HCT116 (cell line): ENCODE data around the gene PRKCZ. TPM values are rescaled to one million over a fixed set of nuclear protein-coding genes. Genes with fewer than 3 reads are reported as not detected.

Experiments
- ATAC-seq: fragments of 200-7000 bp; cut with Tn5 transposase; 2 replicates; pipeline ENCODE4 v1.9.1; 2020; ENCODE audit warnings: mild to moderate bottlenecking, moderate library complexity
- BruUV-seq: library from RNA; stranded (reverse); fragments of 400-500 nt; replicated peaks from 2 replicates; lab custom pipeline; 2021; lab: Mats Ljungman, UMichigan
- CTCF ChIA-PET: fragments of 300-600 bp; sonication (Branson Sonifier 250); formaldehyde crosslinking; loops from one replicate; lab custom pipeline; 2021; ENCODE audit warnings: antibody characterized with exemption; lab: Charles Lee
- POLR2A ChIA-PET: fragments of 300-600, 350-600 bp; sonication (Branson Sonifier 250); formaldehyde crosslinking; loops from one replicate; lab custom pipeline; 2021; ENCODE audit warnings: antibody characterized with exemption; lab: Charles Lee
- RAD21 ChIA-PET, 2 experiments: fragments of 300-600 bp; sonication (Branson Sonifier 250); formaldehyde crosslinking; loops; one replicate each; lab custom pipeline; 2023; ENCODE audit warnings: low total read pairs in 2 of 2; ENCODE audit not compliant: uncharacterized antibody in 2 of 2, unreplicated experiment in 2 of 2, low non-redundant PET in 1 of 2; lab: Charles Lee
- DNase-seq: peaks from one replicate; pipeline ENCODE4 v3.0.0-alpha.2; 2010; ENCODE audit warnings: low read depth, low spot score
- H2AFZ ChIP-seq: fragments of 200-600 bp; shearing (Covaris generic), sonication (generic); 2 replicates; pipeline ENCODE4 v1.6.1; 2017; ENCODE audit warnings: low read depth, mixed run types, mixed read lengths, antibody characterized with exemption, low read length; ENCODE audit not compliant: poor library complexity, severe bottlenecking
- H3K27ac ChIP-seq: 2 replicates; pipeline ENCODE4 v1.5.1; 2012; ENCODE audit warnings: low read depth, low read length
- H3K27me3 ChIP-seq: fragments of 200-600 bp; sonication (generic); 2 replicates; pipeline ENCODE4 v1.6.1; 2016; ENCODE audit warnings: mixed run types, low read length, mixed read lengths; ENCODE audit not compliant: insufficient read depth
- H3K36me3 ChIP-seq, 2 experiments: fragments of 200-500 bp in 1 of 2; fragments of 200-600 bp in 1 of 2; sonication (Bioruptor generic) in 1 of 2; sonication (generic) in 1 of 2; 2 replicates each; pipeline versions ENCODE4 v1.5.1 to v1.6.1; 2014 to 2016; ENCODE audit warnings: low read length in 2 of 2, inconsistent platforms in 1 of 2, mixed read lengths in 1 of 2, mixed run types in 1 of 2; ENCODE audit not compliant: insufficient read depth in 2 of 2, control insufficient read depth in 1 of 2
- H3K4me1 ChIP-seq, 2 experiments: fragments of 200-600 bp in 1 of 2; sonication (generic) in 1 of 2; 2 replicates each; pipeline versions ENCODE4 v1.5.1 to v1.6.1; 2012 to 2017; ENCODE audit warnings: low read length in 2 of 2, inconsistent platforms in 1 of 2, mild to moderate bottlenecking in 1 of 2, mixed read lengths in 1 of 2, mixed run types in 1 of 2, moderate library complexity in 1 of 2; ENCODE audit not compliant: insufficient read depth in 2 of 2, control insufficient read depth in 1 of 2
- H3K4me2 ChIP-seq: fragments of 200-600 bp; sonication (generic); 2 replicates; pipeline ENCODE4 v1.6.1; 2017; ENCODE audit warnings: mixed run types, low read length, mixed read lengths
- H3K4me3 ChIP-seq, 2 experiments: fragments of 200-600 bp in 1 of 2; sonication (generic) in 1 of 2; replicated peaks in 1 of 2; 2 replicates each; pipeline ENCODE4 v1.5.1; 2011 to 2016; ENCODE audit warnings: low read length in 2 of 2, control low read depth in 1 of 2, low read depth in 1 of 2, mild to moderate bottlenecking in 1 of 2, mixed read lengths in 1 of 2, mixed run types in 1 of 2
- H3K79me2 ChIP-seq: fragments of 200-600 bp; sonication (generic); 2 replicates; pipeline ENCODE4 v1.6.1; 2017; ENCODE audit warnings: mild to moderate bottlenecking, mixed run types, low read length, moderate library complexity, mixed read lengths; ENCODE audit not compliant: insufficient read depth
- H3K9ac ChIP-seq: fragments of 200-600 bp; sonication (generic); 2 replicates; pipeline ENCODE4 v1.6.1; 2016; ENCODE audit warnings: low read length, mixed read lengths
- H3K9me2 ChIP-seq: fragments of 200-600 bp; sonication (generic), shearing (Covaris generic); 2 replicates; pipeline ENCODE4 v1.6.1; 2017; ENCODE audit warnings: mixed run types, mild to moderate bottlenecking, moderate library complexity; ENCODE audit not compliant: insufficient read depth
- H3K9me3 ChIP-seq, 2 experiments: fragments of 200-500 bp in 1 of 2; fragments of 200-600 bp in 1 of 2; sonication (Bioruptor generic) in 1 of 2; sonication (generic) in 1 of 2; 2 replicates each; pipeline ENCODE4 v1.6.1; 2014 to 2017; ENCODE audit warnings: low read length in 2 of 2, mixed read lengths in 2 of 2, inconsistent platforms in 1 of 2, low read depth in 1 of 2, mild to moderate bottlenecking in 1 of 2, mixed run types in 1 of 2, moderate library complexity in 1 of 2; ENCODE audit not compliant: control insufficient read depth in 1 of 2, insufficient read depth in 1 of 2
- H4K20me1 ChIP-seq: fragments of 200-600 bp; sonication (generic), shearing (Covaris generic); 2 replicates; pipeline ENCODE4 v1.6.1; 2017; ENCODE audit warnings: mixed run types, mild to moderate bottlenecking, moderate library complexity; ENCODE audit not compliant: insufficient read depth
- ATF3 ChIP-seq: IDR thresholded peaks from 2 replicates; pipeline ENCODE4 v1.6.1; 2012
- CEBPB ChIP-seq: IDR thresholded peaks from 2 replicates; pipeline ENCODE4 v1.6.1; 2012; ENCODE audit warnings: low read depth
- EGR1 ChIP-seq: IDR thresholded peaks from 2 replicates; pipeline ENCODE4 v1.6.1; 2012; ENCODE audit warnings: low read depth
- EZH2phosphoT487 ChIP-seq: fragments of 200-600 bp; IDR thresholded peaks from 2 replicates; pipeline ENCODE4 v1.6.1; 2018; ENCODE audit warnings: antibody characterized with exemption, borderline replicate concordance
- FOSL1 ChIP-seq: IDR thresholded peaks from 2 replicates; pipeline ENCODE4 v1.6.1; 2012; ENCODE audit warnings: low read depth
- MAX ChIP-seq: IDR thresholded peaks from 2 replicates; pipeline ENCODE4 v1.6.1; 2012
- POLR2A ChIP-seq: IDR thresholded peaks from 2 replicates; pipeline ENCODE4 v1.7.0; 2011; ENCODE audit warnings: borderline replicate concordance; ENCODE audit not compliant: insufficient read depth, insufficient read length; ENCODE audit errors: extremely low read depth
- POLR2AphosphoS5 ChIP-seq: IDR thresholded peaks from 2 replicates; pipeline ENCODE4 v1.6.1; 2011; ENCODE audit warnings: mild to moderate bottlenecking, low read depth, low read length, moderate library complexity
- RAD21 ChIP-seq: IDR thresholded peaks from 2 replicates; pipeline ENCODE4 v1.6.1; 2012; ENCODE audit warnings: low read depth, mild to moderate bottlenecking
- SIN3A ChIP-seq: IDR thresholded peaks from 2 replicates; pipeline ENCODE4 v1.6.1; 2012; ENCODE audit warnings: low read depth
- SP1 ChIP-seq: IDR thresholded peaks from 2 replicates; pipeline ENCODE4 v1.6.1; 2012; ENCODE audit warnings: low read depth
- SRF ChIP-seq: IDR thresholded peaks from 2 replicates; pipeline ENCODE4 v1.6.1; 2012; ENCODE audit warnings: low read depth
- TCF7L2 ChIP-seq: IDR thresholded peaks from 2 replicates; pipeline ENCODE4 v1.7.0; 2011; ENCODE audit warnings: borderline replicate concordance, inconsistent platforms; ENCODE audit not compliant: insufficient read depth, insufficient read length; ENCODE audit errors: extremely low read depth
- ZBTB33 ChIP-seq: IDR thresholded peaks from 2 replicates; pipeline ENCODE4 v1.6.1; 2011; ENCODE audit warnings: mild to moderate bottlenecking, low read length, moderate library complexity; ENCODE audit not compliant: insufficient replicate concordance; ENCODE audit errors: extremely low read depth
- ZFX ChIP-seq: fragments of 450-650 bp; IDR thresholded peaks from 2 replicates; pipeline ENCODE4 v1.6.1; 2017
- ZNF274 ChIP-seq: fragments of 200-500 bp; sonication (Bioruptor generic); IDR thresholded peaks from 2 replicates; pipeline ENCODE4 v1.6.1; 2014; ENCODE audit warnings: mild to moderate bottlenecking, low read depth, low read length, inconsistent platforms
- intact Hi-C: fragments of 100-400 bp; cut with micrococcal nuclease; formaldehyde crosslinking; loops from 2 replicates; pipeline ENCODE4 v1.10.0; 2022
- total RNA-seq: library from RNA; stranded (reverse); gene quantifications from one replicate; pipeline ENCODE4 v1.2.1, GENCODE V29; 2021; ENCODE audit not compliant: unreplicated experiment
- TF ChIP-seq, protein P1 (sequence below): IDR thresholded peaks from 2 replicates; pipeline ENCODE4 v1.6.1; 2012; ENCODE audit warnings: low read depth

Gene PRKCZ
- total RNA-seq, 1 experiment from 2014 or later = 46.8 TPM

DNA sequence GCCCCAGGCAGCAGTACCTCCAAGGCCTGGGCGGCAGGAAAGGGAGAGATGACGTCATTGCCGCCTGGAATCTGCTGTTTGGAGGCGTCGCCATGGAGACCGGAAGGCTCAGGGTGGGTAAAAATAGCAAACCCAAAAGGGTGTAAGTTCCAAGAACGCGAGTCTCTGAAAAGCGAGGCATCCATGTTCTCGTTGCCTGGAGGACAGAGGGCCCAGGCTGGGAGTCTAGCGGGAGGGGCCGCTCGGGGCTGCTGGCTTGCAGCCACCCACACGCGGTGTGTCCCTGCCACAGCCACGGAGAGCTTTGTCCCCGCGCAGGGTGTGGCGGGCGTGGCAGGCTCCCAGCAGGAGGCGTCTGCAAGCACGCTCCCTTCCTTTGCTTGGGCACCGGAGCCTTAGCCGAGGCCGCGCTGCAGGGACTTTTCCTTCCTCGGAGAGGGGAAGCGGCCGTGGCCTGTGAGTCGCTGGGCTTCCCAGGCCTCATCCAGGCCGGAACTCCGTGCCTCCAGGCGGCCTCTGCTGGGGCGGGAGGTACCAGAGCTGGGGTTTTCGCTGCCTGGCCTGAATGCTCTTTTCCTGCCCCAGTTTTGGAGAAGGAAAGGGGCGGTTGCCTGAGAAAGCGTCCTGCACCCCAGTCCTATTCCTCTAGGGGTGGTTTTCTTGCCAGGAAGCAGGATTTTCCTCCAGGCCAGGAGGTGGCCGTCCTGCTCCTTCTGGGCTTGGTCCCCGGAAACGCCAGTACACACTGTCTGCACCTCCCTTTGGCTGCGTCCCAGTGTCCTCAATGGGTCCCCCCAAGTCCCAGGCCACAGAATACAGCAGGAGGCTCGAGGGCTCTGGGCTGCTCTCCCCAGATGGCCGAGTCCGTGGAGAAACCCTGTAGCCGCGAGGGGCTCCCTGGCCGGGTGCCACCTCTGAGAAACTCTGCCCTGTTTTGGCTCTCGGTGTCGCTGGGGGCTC is 162.6 kb downstream of the PRKCZ start:
- no peaks in the 10 kb centered on the region for H3K27me3 ChIP-seq
- peak overlapping the region; percentile 87 for H3K27ac ChIP-seq
- POLR2A ChIA-PET = interaction anchor here (0.8 to 1.0 kb wide), 2 partner anchors 9 to 169 kb away, joined by 3 to 5 read pairs; no protein-coding TSS in a partner anchor
- TF ChIP-seq SIN3A = no peak
- peak; percentile 72; the same call in 1 of the 2 replicates for TF ChIP-seq ZFX
- TF ChIP-seq RAD21 = no peak
- no peak for TF ChIP-seq ATF3
- no peak for TF ChIP-seq FOSL1
- TF ChIP-seq EGR1 = no peak
- TF ChIP-seq CEBPB = no peak
- TF ChIP-seq POLR2AphosphoS5 = no peak; the same call in 1 of the 2 replicates
- peak; percentile 25 for TF ChIP-seq TCF7L2
- TF ChIP-seq MAX = no peak
- no peak for TF ChIP-seq ZBTB33
- TF ChIP-seq ZNF274 = no peak
- TF ChIP-seq SRF = no peak
- no peak for TF ChIP-seq EZH2phosphoT487
- TF ChIP-seq POLR2A = no peak
- TF ChIP-seq, protein P1, sequence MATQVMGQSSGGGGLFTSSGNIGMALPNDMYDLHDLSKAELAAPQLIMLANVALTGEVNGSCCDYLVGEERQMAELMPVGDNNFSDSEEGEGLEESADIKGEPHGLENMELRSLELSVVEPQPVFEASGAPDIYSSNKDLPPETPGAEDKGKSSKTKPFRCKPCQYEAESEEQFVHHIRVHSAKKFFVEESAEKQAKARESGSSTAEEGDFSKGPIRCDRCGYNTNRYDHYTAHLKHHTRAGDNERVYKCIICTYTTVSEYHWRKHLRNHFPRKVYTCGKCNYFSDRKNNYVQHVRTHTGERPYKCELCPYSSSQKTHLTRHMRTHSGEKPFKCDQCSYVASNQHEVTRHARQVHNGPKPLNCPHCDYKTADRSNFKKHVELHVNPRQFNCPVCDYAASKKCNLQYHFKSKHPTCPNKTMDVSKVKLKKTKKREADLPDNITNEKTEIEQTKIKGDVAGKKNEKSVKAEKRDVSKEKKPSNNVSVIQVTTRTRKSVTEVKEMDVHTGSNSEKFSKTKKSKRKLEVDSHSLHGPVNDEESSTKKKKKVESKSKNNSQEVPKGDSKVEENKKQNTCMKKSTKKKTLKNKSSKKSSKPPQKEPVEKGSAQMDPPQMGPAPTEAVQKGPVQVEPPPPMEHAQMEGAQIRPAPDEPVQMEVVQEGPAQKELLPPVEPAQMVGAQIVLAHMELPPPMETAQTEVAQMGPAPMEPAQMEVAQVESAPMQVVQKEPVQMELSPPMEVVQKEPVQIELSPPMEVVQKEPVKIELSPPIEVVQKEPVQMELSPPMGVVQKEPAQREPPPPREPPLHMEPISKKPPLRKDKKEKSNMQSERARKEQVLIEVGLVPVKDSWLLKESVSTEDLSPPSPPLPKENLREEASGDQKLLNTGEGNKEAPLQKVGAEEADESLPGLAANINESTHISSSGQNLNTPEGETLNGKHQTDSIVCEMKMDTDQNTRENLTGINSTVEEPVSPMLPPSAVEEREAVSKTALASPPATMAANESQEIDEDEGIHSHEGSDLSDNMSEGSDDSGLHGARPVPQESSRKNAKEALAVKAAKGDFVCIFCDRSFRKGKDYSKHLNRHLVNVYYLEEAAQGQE = no peak
- TF ChIP-seq SP1 = no peak
- TF ChIP-seq, all 23 proteins: peak for 2
- H3K79me2 ChIP-seq = no peaks in the 10 kb centered on the region
- peak overlapping the region; percentile 83 for H3K9ac ChIP-seq
- H3K36me3 ChIP-seq = no peaks in the 10 kb centered on the region
- intact Hi-C loops = no loop called here
- peak overlapping the region; percentile 40 to 62 for H3K4me3 ChIP-seq
- H4K20me1 ChIP-seq = no peaks in the 10 kb centered on the region
- TSS peak; percentile 69 for BruUV-seq
- DNase-seq (peak; percentile 81), ATAC-seq (peak; percentile 78)
- CTCF ChIA-PET = interaction anchor here (1.1 kb wide), 2 partner anchors 13 to 169 kb away, joined by 3 read pairs; no protein-coding TSS in a partner anchor
- peak overlapping the region; percentile 68 for H2AFZ ChIP-seq
- H3K4me2 ChIP-seq = peak overlapping the region; percentile 99
- H3K9me2 ChIP-seq = no peaks in the 10 kb centered on the region
- H3K4me1 ChIP-seq = peaks cover 25 to 35% of the 10 kb centered on the region in 2 experiments
- H3K9me3 ChIP-seq = no peaks in the 10 kb centered on the region
- RAD21 ChIA-PET = interaction anchor here (0.6 kb wide), 2 partner anchors 13 to 162 kb away, joined by 3 to 5 read pairs; no protein-coding TSS in a partner anchor
